ENCODE measurements around the gene TBX21. TPM values are rescaled to one million over a fixed set of nuclear protein-coding genes. Genes with fewer than 3 reads are reported as not detected.

TBX21 gene
- total and polyA plus RNA-seq, 9 of the 15 experiments (the other 6 are each of a cell fraction or from before 2014, with no cell fraction given): 0.07 TPM; not detected in 8

- TF ChIP-seq REST (IDR thresholded peaks at IDR 0.05; ENCODE audit: borderline replicate concordance) (no peak), REST (CRISPR knock-in tag; IDR thresholded peaks at IDR 0.05; ENCODE audit: low read depth) (no peak), NFATC3 (IDR thresholded peaks at IDR 0.05) (no peak), RFX1 (IDR thresholded peaks at IDR 0.05) (no peak), IRF2 (CRISPR knock-in tag; IDR thresholded peaks at IDR 0.05) (no peak)
- TF ChIP-seq, protein P1, sequence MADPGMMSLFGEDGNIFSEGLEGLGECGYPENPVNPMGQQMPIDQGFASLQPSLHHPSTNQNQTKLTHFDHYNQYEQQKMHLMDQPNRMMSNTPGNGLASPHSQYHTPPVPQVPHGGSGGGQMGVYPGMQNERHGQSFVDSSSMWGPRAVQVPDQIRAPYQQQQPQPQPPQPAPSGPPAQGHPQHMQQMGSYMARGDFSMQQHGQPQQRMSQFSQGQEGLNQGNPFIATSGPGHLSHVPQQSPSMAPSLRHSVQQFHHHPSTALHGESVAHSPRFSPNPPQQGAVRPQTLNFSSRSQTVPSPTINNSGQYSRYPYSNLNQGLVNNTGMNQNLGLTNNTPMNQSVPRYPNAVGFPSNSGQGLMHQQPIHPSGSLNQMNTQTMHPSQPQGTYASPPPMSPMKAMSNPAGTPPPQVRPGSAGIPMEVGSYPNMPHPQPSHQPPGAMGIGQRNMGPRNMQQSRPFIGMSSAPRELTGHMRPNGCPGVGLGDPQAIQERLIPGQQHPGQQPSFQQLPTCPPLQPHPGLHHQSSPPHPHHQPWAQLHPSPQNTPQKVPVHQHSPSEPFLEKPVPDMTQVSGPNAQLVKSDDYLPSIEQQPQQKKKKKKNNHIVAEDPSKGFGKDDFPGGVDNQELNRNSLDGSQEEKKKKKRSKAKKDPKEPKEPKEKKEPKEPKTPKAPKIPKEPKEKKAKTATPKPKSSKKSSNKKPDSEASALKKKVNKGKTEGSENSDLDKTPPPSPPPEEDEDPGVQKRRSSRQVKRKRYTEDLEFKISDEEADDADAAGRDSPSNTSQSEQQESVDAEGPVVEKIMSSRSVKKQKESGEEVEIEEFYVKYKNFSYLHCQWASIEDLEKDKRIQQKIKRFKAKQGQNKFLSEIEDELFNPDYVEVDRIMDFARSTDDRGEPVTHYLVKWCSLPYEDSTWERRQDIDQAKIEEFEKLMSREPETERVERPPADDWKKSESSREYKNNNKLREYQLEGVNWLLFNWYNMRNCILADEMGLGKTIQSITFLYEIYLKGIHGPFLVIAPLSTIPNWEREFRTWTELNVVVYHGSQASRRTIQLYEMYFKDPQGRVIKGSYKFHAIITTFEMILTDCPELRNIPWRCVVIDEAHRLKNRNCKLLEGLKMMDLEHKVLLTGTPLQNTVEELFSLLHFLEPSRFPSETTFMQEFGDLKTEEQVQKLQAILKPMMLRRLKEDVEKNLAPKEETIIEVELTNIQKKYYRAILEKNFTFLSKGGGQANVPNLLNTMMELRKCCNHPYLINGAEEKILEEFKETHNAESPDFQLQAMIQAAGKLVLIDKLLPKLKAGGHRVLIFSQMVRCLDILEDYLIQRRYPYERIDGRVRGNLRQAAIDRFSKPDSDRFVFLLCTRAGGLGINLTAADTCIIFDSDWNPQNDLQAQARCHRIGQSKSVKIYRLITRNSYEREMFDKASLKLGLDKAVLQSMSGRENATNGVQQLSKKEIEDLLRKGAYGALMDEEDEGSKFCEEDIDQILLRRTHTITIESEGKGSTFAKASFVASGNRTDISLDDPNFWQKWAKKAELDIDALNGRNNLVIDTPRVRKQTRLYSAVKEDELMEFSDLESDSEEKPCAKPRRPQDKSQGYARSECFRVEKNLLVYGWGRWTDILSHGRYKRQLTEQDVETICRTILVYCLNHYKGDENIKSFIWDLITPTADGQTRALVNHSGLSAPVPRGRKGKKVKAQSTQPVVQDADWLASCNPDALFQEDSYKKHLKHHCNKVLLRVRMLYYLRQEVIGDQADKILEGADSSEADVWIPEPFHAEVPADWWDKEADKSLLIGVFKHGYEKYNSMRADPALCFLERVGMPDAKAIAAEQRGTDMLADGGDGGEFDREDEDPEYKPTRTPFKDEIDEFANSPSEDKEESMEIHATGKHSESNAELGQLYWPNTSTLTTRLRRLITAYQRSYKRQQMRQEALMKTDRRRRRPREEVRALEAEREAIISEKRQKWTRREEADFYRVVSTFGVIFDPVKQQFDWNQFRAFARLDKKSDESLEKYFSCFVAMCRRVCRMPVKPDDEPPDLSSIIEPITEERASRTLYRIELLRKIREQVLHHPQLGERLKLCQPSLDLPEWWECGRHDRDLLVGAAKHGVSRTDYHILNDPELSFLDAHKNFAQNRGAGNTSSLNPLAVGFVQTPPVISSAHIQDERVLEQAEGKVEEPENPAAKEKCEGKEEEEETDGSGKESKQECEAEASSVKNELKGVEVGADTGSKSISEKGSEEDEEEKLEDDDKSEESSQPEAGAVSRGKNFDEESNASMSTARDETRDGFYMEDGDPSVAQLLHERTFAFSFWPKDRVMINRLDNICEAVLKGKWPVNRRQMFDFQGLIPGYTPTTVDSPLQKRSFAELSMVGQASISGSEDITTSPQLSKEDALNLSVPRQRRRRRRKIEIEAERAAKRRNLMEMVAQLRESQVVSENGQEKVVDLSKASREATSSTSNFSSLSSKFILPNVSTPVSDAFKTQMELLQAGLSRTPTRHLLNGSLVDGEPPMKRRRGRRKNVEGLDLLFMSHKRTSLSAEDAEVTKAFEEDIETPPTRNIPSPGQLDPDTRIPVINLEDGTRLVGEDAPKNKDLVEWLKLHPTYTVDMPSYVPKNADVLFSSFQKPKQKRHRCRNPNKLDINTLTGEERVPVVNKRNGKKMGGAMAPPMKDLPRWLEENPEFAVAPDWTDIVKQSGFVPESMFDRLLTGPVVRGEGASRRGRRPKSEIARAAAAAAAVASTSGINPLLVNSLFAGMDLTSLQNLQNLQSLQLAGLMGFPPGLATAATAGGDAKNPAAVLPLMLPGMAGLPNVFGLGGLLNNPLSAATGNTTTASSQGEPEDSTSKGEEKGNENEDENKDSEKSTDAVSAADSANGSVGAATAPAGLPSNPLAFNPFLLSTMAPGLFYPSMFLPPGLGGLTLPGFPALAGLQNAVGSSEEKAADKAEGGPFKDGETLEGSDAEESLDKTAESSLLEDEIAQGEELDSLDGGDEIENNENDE (IDR thresholded peaks at IDR 0.05; ENCODE audit: low read depth, low read length): no peak
These were observed 24.4 kb downstream of the TBX21 start (continued) for GRCh38 chr17:47757386-47757785.

Measured in K562 (cell line).